Transverse colon (tissue), 4 donors: ENCODE measurements around the gene PRPSAP1. TPM values are rescaled to one million over a fixed set of nuclear protein-coding genes. Genes with fewer than 3 reads are reported as not detected.

Experiments
- DNase-seq: peaks from one replicate; pipeline ENCODE4 v3.0.0-alpha.2; 2019
- H3K27ac ChIP-seq, 4 donors: fragments of 200-600 bp; sonication (generic); 2 replicates each; pipeline ENCODE4 v1.5.1; 2016 to 2018; ENCODE audit warnings: inconsistent platforms in 4 of 4
- H3K27me3 ChIP-seq: fragments of 200-600 bp; sonication (generic); 2 replicates; pipeline ENCODE4 v1.5.1; 2017; ENCODE audit warnings: inconsistent platforms
- H3K36me3 ChIP-seq, 4 donors: fragments of 200-600 bp; sonication (generic); 2 replicates each; pipeline ENCODE4 v1.5.1; 2017 to 2019; ENCODE audit warnings: inconsistent platforms in 4 of 4
- H3K4me1 ChIP-seq, 4 donors: fragments of 200-600 bp; sonication (generic); 2 replicates each; pipeline ENCODE4 v1.5.1; 2017 to 2020; ENCODE audit warnings: inconsistent platforms in 4 of 4
- H3K4me3 ChIP-seq, 4 donors: fragments of 200-600 bp; sonication (generic); 1 replicate in 1 of 4; 2 replicates in 3 of 4; pipeline versions ENCODE4 v1.5.1 to v1.6.1; 2017 to 2019; ENCODE audit warnings: inconsistent platforms in 4 of 4
- H3K9me3 ChIP-seq, 2 donors: fragments of 200-600 bp; sonication (generic); 2 replicates each; pipeline ENCODE4 v1.5.1; 2017 to 2019; ENCODE audit warnings: inconsistent platforms in 2 of 2
- EP300 ChIP-seq: sonication (generic); formaldehyde crosslinking; IDR thresholded peaks from one replicate; pipeline ENCODE4 v1.6.1; 2017; ENCODE audit warnings: antibody characterized with exemption, low read depth
- POLR2A ChIP-seq: fragments of 450-650 bp; IDR thresholded peaks from one replicate; pipeline ENCODE4 v1.6.1; 2016; ENCODE audit warnings: antibody characterized with exemption, mild to moderate bottlenecking, moderate library complexity
- POLR2AphosphoS5 ChIP-seq, 3 donors: sonication (generic); formaldehyde crosslinking; IDR thresholded peaks; one replicate each; pipeline ENCODE4 v1.6.1; 2016; ENCODE audit warnings: antibody characterized with exemption in 3 of 3
- WGBS, 2 donors: methylation state at CpG; one replicate each; pipeline ENCODE4 v1.1.5; 2018; ENCODE audit warnings: low coverage in 1 of 2; 5-methylcytosine and 5-hydroxymethylcytosine counted together
- in situ Hi-C, 4 donors: fragments of 200-750 bp; cut with MboI; loops; one replicate each; pipeline versions ENCODE4 v1.15.0 to v1.15.1; 2017; ENCODE audit warnings: low sequenced_read_pairs in 3 of 4, low pct_ligation_motif_present in 1 of 4, low pct_unique_long_range_greater_than_20kb in 1 of 4
- intact Hi-C: fragments of 100-400 bp; cut with DNase I; formaldehyde crosslinking; loops from one replicate; pipeline ENCODE4 v1.15.1; 2023; ENCODE audit warnings: low total_unique reads
- total RNA-seq, 4 donors: library from RNA; depleted of rRNA; stranded (reverse); fragments of >200 nt; gene quantifications; one replicate each; pipeline ENCODE4 v1.1.0, GENCODE V29; 2016
- TF ChIP-seq, protein P1 (sequence below), 5 experiments: fragments of 200-600 bp in 3 of 5; fragments of 450-650 bp in 2 of 5; sonication (generic) in 3 of 5; IDR thresholded peaks; 1 replicate in 2 of 5; 2 replicates in 3 of 5; pipeline ENCODE4 v1.5.1; 2016 to 2017; ENCODE audit warnings: antibody characterized with exemption in 5 of 5, inconsistent platforms in 3 of 5, mild to moderate bottlenecking in 2 of 5, moderate library complexity in 1 of 5

Gene PRPSAP1
- total RNA-seq, 4 donors from 2014 or later = 50.1 to 147 (median 96.7) TPM

DNA sequence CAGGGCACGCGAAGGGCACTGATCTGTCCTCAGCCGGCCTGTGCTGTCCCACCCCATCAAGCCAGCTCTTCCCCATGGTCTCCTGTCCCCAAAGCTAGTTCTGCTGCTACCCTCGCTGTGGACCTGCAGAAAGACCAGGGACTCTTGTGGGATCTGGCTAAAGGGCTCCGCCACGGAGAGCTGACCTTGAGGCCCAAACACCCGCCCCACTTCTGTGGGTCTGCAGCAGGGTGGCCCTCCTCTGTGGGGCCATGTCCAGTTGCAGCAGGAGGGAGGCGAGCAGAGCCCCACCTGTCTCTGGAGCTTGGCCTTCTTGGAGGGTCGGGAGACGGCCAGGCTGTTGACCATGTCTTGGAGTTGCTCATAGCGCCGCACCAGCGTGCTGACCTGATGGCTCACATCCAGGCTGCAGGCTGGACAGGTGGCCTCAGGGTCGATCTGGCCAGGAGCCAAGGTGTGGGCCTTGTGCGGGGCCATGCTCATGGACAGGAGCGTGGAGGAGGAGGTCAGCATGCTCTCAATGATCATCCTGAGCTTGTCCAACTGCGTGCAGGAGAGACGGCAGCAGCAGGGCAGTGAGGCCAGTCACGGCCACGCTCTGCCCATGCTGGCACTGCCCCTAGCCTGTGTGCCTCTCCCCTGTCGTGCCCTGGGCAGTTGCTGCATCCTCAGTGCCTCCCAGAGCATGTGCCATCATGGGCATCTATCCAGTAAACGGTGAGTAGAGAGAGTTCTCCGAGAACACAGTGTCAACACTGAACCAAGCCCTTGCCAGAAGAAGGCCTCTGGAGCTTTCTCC, 71.9 kb downstream of the PRPSAP1 start:
- TF ChIP-seq POLR2AphosphoS5 (IDR thresholded peaks at IDR 0.05) (no peak), EP300 (no peak), POLR2A (no peak)
- TF ChIP-seq, protein P1, sequence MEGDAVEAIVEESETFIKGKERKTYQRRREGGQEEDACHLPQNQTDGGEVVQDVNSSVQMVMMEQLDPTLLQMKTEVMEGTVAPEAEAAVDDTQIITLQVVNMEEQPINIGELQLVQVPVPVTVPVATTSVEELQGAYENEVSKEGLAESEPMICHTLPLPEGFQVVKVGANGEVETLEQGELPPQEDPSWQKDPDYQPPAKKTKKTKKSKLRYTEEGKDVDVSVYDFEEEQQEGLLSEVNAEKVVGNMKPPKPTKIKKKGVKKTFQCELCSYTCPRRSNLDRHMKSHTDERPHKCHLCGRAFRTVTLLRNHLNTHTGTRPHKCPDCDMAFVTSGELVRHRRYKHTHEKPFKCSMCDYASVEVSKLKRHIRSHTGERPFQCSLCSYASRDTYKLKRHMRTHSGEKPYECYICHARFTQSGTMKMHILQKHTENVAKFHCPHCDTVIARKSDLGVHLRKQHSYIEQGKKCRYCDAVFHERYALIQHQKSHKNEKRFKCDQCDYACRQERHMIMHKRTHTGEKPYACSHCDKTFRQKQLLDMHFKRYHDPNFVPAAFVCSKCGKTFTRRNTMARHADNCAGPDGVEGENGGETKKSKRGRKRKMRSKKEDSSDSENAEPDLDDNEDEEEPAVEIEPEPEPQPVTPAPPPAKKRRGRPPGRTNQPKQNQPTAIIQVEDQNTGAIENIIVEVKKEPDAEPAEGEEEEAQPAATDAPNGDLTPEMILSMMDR (IDR thresholded peaks at IDR 0.05) = no peak
- in situ Hi-C loops (loop anchor here (5.0 to 25.0 kb wide), 5 partner anchors 94 to 269 kb away; partner anchors contain the start of gene CDK3 (in 2 of the 4)), intact Hi-C loops (no loop called here)
- DNase-seq = no peak
- 85% methylated on average over 21 of the region's 23 CpGs; no CpG with 5 or more reads in 1 of the 2 donors for WGBS, 2 donors
- H3K27me3 ChIP-seq = no peaks in the 10 kb centered on the region
- no peaks in the 10 kb centered on the region for H3K9me3 ChIP-seq
- no peak overlapping the region for H3K4me3 ChIP-seq
- peaks cover 0 to 7% (median 2%) of the 10 kb centered on the region in 4 donors for H3K4me1 ChIP-seq
- H3K27ac ChIP-seq = no peak overlapping the region
- H3K36me3 ChIP-seq = no peaks in the 10 kb centered on the region

GRCh38 chr17:76280650-76281049, 73.1 kb downstream of the PRPSAP1 start:
- 93% methylated on average over 15 of the region's 15 CpGs; no CpG with 5 or more reads in 1 of the 2 donors for WGBS, 2 donors
- Histone ChIP-seq H3K4me1 (peaks cover 0 to 7% (median 2%) of the 10 kb centered on the region in 4 donors), H3K4me3 (no peak overlapping the region), H3K9me3 (no peaks in the 10 kb centered on the region), H3K27me3 (no peaks in the 10 kb centered on the region), H3K27ac (no peak overlapping the region), H3K36me3 (no peaks in the 10 kb centered on the region)
- intact Hi-C loops = no loop called here
- DNase-seq = no peak
- TF ChIP-seq, protein P1 (IDR thresholded peaks at IDR 0.05) = no peak
- TF ChIP-seq EP300 (no peak), POLR2AphosphoS5 (IDR thresholded peaks at IDR 0.05) (no peak), POLR2A (no peak)
- in situ Hi-C loops = loop anchor here (5.0 to 25.0 kb wide), 5 partner anchors 93 to 268 kb away; partner anchors contain the start of gene CDK3 (in 2 of the 4)

DNA sequence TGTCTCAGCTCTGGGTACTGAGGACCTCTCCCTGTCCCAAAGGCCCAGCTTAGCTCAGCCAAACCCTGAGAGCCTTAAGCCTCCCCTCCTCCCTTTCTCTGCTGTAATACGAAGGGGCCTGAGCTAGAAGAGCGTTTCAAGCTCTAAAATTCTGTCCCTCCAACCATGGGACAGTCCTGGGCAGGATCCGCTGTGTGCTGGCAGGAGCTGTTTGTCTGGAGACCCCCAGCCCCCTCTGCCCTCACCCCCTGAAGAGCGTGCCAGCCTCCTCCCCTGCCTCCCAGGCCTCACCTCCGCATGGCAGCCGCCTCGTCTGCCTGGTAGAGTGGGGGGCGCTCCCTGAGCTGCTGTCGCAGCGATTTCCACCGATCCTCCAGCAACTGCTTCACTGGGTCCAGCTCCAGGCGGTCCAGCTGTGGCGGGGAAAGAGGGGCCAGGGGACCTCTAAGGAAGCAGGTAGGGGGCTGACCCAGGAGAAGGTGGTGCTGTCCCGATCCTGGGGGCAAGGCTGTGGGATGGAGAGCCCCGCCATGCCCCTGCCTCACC, 73.9 kb downstream of the PRPSAP1 start:
- in situ Hi-C loops = loop anchor here (5.0 to 25.0 kb wide), 5 partner anchors 93 to 268 kb away; partner anchors contain the start of gene CDK3 (in 2 of the 4)
- WGBS, 2 donors = 89% methylated on average over 12 of the region's 15 CpGs; no CpG with 5 or more reads in 1 of the 2 donors
- Histone ChIP-seq H3K36me3 (no peaks in the 10 kb centered on the region), H3K9me3 (no peaks in the 10 kb centered on the region), H3K27me3 (no peaks in the 10 kb centered on the region), H3K4me1 (peaks cover 0 to 7% (median 2%) of the 10 kb centered on the region in 4 donors), H3K27ac (no peak overlapping the region), H3K4me3 (no peak overlapping the region)
- no peak for DNase-seq
- TF ChIP-seq POLR2A = no peak
- TF ChIP-seq, protein P1 (IDR thresholded peaks at IDR 0.05) = no peak
- intact Hi-C loops = loop anchor here (5.0 kb wide), 1 partner anchor 158 kb away; no protein-coding TSS in a partner anchor
